Right lobe of liver (tissue), 6 donors: Measurements from ENCODE around the gene PDLIM5. TPM values are rescaled to one million over a fixed set of nuclear protein-coding genes. Genes with fewer than 3 reads are reported as not detected.

Experiments
- ATAC-seq, 4 donors: fragments of 200-7000 bp; cut with Tn5 transposase; one replicate each; pipeline ENCODE4 v1.9.1; 2020; ENCODE audit warnings: mild to moderate bottlenecking in 4 of 4, moderate library complexity in 4 of 4
- DNase-seq, 3 donors: peaks; one replicate each; pipeline ENCODE4 v3.0.0-alpha.2; 2020
- H3K27ac ChIP-seq, 3 donors: fragments of 200-600 bp; one replicate each; pipeline ENCODE4 v1.8.0; 2022
- H3K27me3 ChIP-seq, 2 donors: fragments of 200-600 bp; one replicate each; pipeline ENCODE4 v1.8.0; 2022
- H3K36me3 ChIP-seq, 4 donors: fragments of 200-600 bp; sonication (generic) in 1 of 4; one replicate each; pipeline versions ENCODE4 v1.5.1 to v1.8.0; 2017 to 2022; ENCODE audit warnings: control low read depth in 1 of 4
- H3K4me1 ChIP-seq, 4 donors: fragments of 200-600 bp; sonication (generic) in 1 of 4; one replicate each; pipeline versions ENCODE4 v1.5.1 to v1.8.0; 2017 to 2022; ENCODE audit warnings: control low read depth in 1 of 4
- H3K4me3 ChIP-seq, 3 donors: fragments of 200-600 bp; one replicate each; pipeline ENCODE4 v1.8.0; 2022
- H3K9me3 ChIP-seq, 4 donors: fragments of 200-600 bp; sonication (generic) in 1 of 4; one replicate each; pipeline versions ENCODE4 v1.5.1 to v1.8.0; 2017 to 2022; ENCODE audit warnings: control low read depth in 1 of 4
- CTCF ChIP-seq, 4 donors: fragments of 200-600 bp in 3 of 4; fragments of 450-650 bp in 1 of 4; IDR thresholded peaks; one replicate each; pipeline versions ENCODE4 v1.5.1 to v1.8.0; 2016 to 2022; ENCODE audit warnings: antibody characterized with exemption in 4 of 4, mild to moderate bottlenecking in 2 of 4
- POLR2A ChIP-seq: fragments of 450-650 bp; IDR thresholded peaks from one replicate; pipeline ENCODE4 v1.6.1; 2017; ENCODE audit warnings: antibody characterized with exemption, mild to moderate bottlenecking
- WGBS: methylation state at CpG from one replicate; pipeline ENCODE4 v1.1.6; 2018; ENCODE audit warnings: low coverage, low lambda C conversion rate; ENCODE audit not compliant: insufficient coverage; ENCODE audit errors: missing lambda C conversion rate; 5-methylcytosine and 5-hydroxymethylcytosine counted together
- intact Hi-C, 2 donors: fragments of 100-400 bp; cut with DNase I; formaldehyde crosslinking; loops; one replicate each; pipeline versions ENCODE4 v1.11.2 to v1.14.1; 2022
- total RNA-seq, 6 experiments: library from RNA; depleted of rRNA in 2 of 6; stranded (reverse); fragments of >200 nt in 2 of 6; fragmentation: NEBNext Ultra II Directional in 3 of 6; extraction: Animal tissue kit (Norgen Biotek cat#: 25700) in 3 of 6; gene quantifications; one replicate each; pipeline versions ENCODE4 v1.1.0 to v1.2.4, GENCODE V29; 2016 to 2023
- donor health status: DM: no; HTN: yes; CAD: no.
- donor health status: DM: no; HTN: no; CAD: no.
- donor health status: DM: no; HTN: no; CAD: no.
- donor health status: DM: no; HTN: yes; CAD: no.
- donor health status: DM: no; HTN: yes; CAD: no.

PDLIM5 gene
- total RNA-seq, 6 experiments from 2014 or later = 71.9 to 135 (median 101) TPM

DNA sequence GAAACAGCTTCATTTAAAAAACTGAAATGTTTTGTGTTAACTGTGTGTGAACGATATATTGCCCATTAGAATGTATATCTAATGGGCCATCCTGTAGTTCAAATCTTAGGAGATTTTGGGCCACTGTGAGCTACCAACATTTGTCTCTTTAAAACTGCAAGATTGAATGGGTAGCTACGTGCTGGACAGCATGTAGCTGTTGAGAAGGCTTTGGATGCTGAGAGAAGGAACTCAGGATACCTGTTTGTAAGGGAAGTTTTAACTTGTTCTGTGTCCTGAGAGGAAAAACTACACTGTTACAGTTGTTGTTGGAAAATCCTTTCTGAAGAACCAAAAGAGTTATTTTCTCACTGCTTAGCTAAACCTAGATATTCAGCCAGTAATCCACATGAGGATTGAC, 45.9 kb downstream of the PDLIM5 start:
- WGBS = 85% methylated on average over 2 of the region's 2 CpGs
- Histone ChIP-seq H3K27me3 (no peaks in the 10 kb centered on the region), H3K4me3 (no peak overlapping the region), H3K36me3 (no peaks in the 10 kb centered on the region), H3K4me1 (no peaks in the 10 kb centered on the region), H3K9me3 (no peaks in the 10 kb centered on the region), H3K27ac (no peak overlapping the region)
- intact Hi-C loops = no loop called here
- DNase-seq (no peak), ATAC-seq (no peak)
- TF ChIP-seq POLR2A (no peak), CTCF (IDR thresholded peaks at IDR 0.05) (no peak)

GRCh38 chr4:94498502-94498901, 46.8 kb downstream of the PDLIM5 start:
- DNase-seq = no peak
- no peak for ATAC-seq
- intact Hi-C loops = no loop called here
- Histone ChIP-seq H3K36me3 (no peaks in the 10 kb centered on the region), H3K27me3 (no peaks in the 10 kb centered on the region), H3K4me3 (no peak overlapping the region), H3K4me1 (no peaks in the 10 kb centered on the region), H3K9me3 (no peaks in the 10 kb centered on the region), H3K27ac (no peak overlapping the region)
- 71% methylated on average over 1 of the region's 1 CpG for WGBS
- no peak for TF ChIP-seq POLR2A
- no peak for TF ChIP-seq CTCF (IDR thresholded peaks at IDR 0.05)

DNA sequence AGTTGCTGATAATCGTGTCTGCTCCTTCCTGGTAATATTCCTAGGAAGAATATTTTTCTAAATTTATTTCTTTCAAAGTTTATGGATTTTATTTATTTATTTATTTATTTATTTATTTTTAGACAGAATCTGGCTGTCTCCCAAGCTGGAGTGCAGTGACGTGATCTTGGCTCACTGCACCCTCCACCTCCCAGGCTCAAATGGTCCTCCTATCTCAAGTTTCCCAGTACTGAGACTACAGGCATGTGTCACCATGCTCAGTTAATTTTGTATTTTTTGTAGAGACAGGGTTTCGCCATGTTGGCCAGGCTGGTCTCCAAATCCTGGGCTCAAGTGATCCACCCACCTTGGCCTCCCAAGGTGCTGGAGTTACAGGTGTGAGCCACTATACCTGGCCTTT, 48.9 kb downstream of the PDLIM5 start:
- no peaks in the 10 kb centered on the region for H3K36me3 ChIP-seq
- H3K4me3 ChIP-seq = no peak overlapping the region
- WGBS = 38% methylated on average over 2 of the region's 3 CpGs
- H3K9me3 ChIP-seq = no peaks in the 10 kb centered on the region
- TF ChIP-seq CTCF (IDR thresholded peaks at IDR 0.05) (no peak), POLR2A (no peak)
- DNase-seq (no peak), ATAC-seq (peak in 3 of 4 donors; percentile 50 to 56 (median 56))
- H3K27ac ChIP-seq = no peak overlapping the region
- no peaks in the 10 kb centered on the region for H3K27me3 ChIP-seq
- H3K4me1 ChIP-seq = no peaks in the 10 kb centered on the region
- intact Hi-C loops = loop anchor here in 1 of 2 donors (10.0 kb wide), 1 partner anchor 64 kb away; no protein-coding TSS in a partner anchor

DNA sequence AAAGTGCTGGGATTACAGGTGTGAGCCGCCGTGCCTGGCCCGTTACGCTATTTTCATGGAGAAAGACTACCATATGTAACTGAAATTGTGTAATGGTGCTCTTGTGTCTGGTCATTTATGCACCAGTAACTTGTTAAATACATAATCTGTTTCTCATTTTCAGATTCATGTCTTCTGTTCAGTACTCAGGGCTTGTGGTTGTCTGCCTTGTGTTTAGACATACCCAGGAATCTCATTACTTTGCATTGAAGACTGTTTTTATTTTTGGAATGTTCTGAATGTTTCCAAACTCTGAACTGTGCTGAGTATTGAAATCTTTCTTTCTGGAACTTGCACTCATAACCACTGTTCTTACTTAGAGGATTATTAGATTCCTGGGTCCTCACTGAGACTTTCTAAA, 52.8 kb downstream of the PDLIM5 start:
- no peak for ATAC-seq
- Histone ChIP-seq H3K27me3 (no peaks in the 10 kb centered on the region), H3K27ac (no peak overlapping the region), H3K36me3 (no peaks in the 10 kb centered on the region), H3K4me3 (no peak overlapping the region), H3K4me1 (peaks cover 0 to 36% (median 14%) of the 10 kb centered on the region in 4 donors), H3K9me3 (no peaks in the 10 kb centered on the region)
- DNase-seq = no peak
- WGBS = 100% methylated on average over 3 of the region's 4 CpGs
- intact Hi-C loops = loop anchor here in 1 of 2 donors (10.0 kb wide), 1 partner anchor 60 kb away; no protein-coding TSS in a partner anchor
- TF ChIP-seq CTCF (IDR thresholded peaks at IDR 0.05) (no peak), POLR2A (no peak)

GRCh38 chr4:94506822-94507221, 55.1 kb downstream of the PDLIM5 start:
- DNase-seq = peak in 1 of 3 donors; percentile 54
- WGBS = 43% methylated on average over 7 of the region's 7 CpGs

More at GRCh38 chr4:94506822-94507221, 55.1 kb downstream of the PDLIM5 start:
- intact Hi-C loops = loop anchor here in 1 of 2 donors (10.0 kb wide), 1 partner anchor 58 kb away; no protein-coding TSS in a partner anchor
- H3K9me3 ChIP-seq = no peaks in the 10 kb centered on the region
- TF ChIP-seq CTCF (IDR thresholded peaks at IDR 0.05) (no peak), POLR2A (no peak)
- peaks cover 0 to 44% (median 14%) of the 10 kb centered on the region in 4 donors for H3K4me1 ChIP-seq
- ATAC-seq = peak; percentile 13 to 60 (median 48)
- H3K27ac ChIP-seq = peak overlapping the region in 2 of 3 donors; percentile 42 to 61
- no peak overlapping the region for H3K4me3 ChIP-seq
- no peaks in the 10 kb centered on the region for H3K27me3 ChIP-seq
- H3K36me3 ChIP-seq = no peaks in the 10 kb centered on the region
